Bronchus fibroblast of lung (primary cell): ENCODE results near the gene RNF20. TPM values are rescaled to one million over a fixed set of nuclear protein-coding genes. Genes with fewer than 3 reads are reported as not detected.

Source experiments
- total RNA-seq: library from RNA; depleted of rRNA; stranded (reverse); fragments of >200 nt; gene quantifications from 2 replicates; pipeline ENCODE4 v1.2.3, GENCODE V29; 2015

The RNF20 gene, protein sequence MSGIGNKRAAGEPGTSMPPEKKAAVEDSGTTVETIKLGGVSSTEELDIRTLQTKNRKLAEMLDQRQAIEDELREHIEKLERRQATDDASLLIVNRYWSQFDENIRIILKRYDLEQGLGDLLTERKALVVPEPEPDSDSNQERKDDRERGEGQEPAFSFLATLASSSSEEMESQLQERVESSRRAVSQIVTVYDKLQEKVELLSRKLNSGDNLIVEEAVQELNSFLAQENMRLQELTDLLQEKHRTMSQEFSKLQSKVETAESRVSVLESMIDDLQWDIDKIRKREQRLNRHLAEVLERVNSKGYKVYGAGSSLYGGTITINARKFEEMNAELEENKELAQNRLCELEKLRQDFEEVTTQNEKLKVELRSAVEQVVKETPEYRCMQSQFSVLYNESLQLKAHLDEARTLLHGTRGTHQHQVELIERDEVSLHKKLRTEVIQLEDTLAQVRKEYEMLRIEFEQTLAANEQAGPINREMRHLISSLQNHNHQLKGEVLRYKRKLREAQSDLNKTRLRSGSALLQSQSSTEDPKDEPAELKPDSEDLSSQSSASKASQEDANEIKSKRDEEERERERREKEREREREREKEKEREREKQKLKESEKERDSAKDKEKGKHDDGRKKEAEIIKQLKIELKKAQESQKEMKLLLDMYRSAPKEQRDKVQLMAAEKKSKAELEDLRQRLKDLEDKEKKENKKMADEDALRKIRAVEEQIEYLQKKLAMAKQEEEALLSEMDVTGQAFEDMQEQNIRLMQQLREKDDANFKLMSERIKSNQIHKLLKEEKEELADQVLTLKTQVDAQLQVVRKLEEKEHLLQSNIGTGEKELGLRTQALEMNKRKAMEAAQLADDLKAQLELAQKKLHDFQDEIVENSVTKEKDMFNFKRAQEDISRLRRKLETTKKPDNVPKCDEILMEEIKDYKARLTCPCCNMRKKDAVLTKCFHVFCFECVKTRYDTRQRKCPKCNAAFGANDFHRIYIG
- total RNA-seq, result 18.3 and 19.2 TPM in 2 replicates

DNA sequence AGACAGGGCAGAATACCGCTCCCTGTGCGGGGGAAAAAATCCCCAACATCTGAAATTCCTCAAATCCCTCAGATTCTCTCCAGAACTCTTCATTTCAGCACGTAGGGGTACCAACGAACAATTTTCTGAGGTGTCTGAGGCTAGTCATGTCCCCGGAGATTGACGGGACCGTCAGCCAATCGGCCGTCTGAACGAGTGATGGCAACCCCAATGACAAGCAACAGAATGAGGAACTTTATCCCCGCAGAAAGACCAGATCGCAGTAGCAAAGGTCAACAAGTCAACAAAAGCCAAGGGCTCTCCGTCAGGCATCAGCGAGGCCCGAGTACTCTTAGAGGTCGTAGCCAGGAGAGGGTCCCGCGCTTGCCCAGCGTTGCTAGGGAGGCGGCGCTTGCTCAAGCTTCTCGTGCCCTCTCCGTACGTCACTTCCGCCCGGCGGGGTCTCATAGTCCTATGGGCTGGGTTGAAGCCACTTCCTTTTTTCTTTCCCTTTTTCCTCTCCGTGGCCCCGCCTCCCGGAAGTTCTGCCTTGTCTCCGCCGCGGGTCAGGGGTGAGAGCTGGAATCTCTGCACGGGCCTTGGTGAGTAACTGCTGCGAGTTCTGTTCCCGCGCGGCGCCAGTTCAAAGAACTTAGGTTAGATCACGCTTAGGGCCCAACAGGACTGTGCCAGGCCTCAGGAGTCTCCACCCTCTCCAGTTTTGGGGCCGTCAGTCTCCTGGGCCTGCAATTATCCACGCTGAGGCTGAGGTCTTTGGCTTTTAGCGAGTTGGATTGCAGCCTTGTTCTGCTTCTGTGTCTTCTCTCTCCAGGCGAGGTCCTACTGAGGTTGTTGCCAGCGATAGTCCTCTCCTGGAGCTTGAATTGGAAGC is at the start of gene RNF20:
RNF20 (plus strand) TSS at position 520 of the 871 bp plus-strand sequence. CDS start 1,571 bp downstream, outside the sequence.

GRCh38 chr9:101594796-101595195 is 61.1 kb downstream of the RNF20 start, which contains the start of gene PPP3R2:
TSS of gene PPP3R2 (minus strand) at chr9:101594969. CDS start at chr9:101594921, 48 bp downstream.

Other genes with a start within 250 kb of the RNF20 start
- gene BAAT, start 148.8 kb upstream of the RNF20 start, total RNA-seq, result under 0.01 TPM in 1 of 2 replicates, not detected in the other
- 8.6 and 9.1 TPM in 2 replicates for gene MRPL50, start 135.2 kb upstream of the RNF20 start, total RNA-seq
- 6.7 and 7.4 TPM in 2 replicates for gene ZNF189, start 135.0 kb upstream of the RNF20 start, total RNA-seq
- gene ALDOB, start 98.1 kb upstream of the RNF20 start, total RNA-seq, result not detected in 2 replicates
- gene PPP3R2, start 61.1 kb downstream of the RNF20 start, total RNA-seq, result not detected in 2 replicates
- not detected in 2 replicates for gene GRIN3A, start 204.8 kb downstream of the RNF20 start, total RNA-seq